GM12874 (cell line): Measurements from ENCODE around the gene CCDC9B.

Source experiments
- CTCF ChIP-seq: IDR thresholded peaks from 2 replicates; pipeline ENCODE4 v1.5.1; 2011; ENCODE audit warnings: low read depth, mild to moderate bottlenecking, control low read depth, low read length, moderate library complexity; ENCODE audit not compliant: insufficient read depth

Gene CCDC9B

DNA sequence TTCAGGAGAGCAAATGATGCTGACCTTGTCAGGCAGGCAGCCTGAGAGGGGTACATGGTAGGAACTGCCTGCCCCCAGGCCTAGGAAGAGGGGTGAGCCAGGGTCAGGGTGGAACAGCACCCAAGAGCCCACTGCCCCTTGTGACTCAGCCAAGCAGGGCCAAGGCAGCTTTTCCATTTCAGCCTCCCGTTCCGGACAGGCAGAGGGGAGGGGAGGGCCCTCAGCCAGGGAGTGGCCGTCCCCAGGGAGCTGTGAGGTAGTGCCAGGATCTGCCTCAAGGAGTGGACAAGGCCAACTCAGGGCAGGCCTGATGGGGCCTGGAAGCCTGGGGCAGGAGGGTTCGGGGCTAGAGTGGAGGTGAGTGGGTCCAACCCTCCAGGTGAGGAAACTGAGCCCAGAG lies 52.8 kb downstream of the CCDC9B start:
- no peak for TF ChIP-seq CTCF

DNA sequence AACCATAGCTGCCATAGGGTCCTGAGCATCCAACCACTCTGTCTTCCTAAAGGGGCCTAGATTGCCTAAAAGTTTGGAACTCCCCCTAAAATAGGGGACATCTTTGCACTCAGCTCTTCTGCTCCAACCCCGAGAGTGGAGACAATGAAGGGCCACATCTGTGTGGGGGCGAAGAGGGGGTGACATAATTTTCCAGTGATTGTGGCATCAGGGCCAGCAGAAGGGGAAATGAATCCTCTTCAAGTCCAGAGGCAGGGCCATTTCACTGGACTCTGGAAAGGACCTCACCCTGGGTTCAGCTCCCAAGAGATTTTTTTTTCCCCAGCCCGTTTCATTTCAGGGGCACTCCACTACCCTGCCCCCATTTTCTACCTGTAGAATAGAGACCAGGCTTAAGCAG lies 53.2 kb downstream of the CCDC9B start:
- TF ChIP-seq CTCF = no peak

- TF ChIP-seq CTCF = no peak
These were observed 53.9 kb downstream of the CCDC9B start for GRCh38 chr15:40286794-40287193.

GRCh38 chr15:40286061-40286532 lies 54.6 kb downstream of the CCDC9B start:
- no peak for TF ChIP-seq CTCF

DNA sequence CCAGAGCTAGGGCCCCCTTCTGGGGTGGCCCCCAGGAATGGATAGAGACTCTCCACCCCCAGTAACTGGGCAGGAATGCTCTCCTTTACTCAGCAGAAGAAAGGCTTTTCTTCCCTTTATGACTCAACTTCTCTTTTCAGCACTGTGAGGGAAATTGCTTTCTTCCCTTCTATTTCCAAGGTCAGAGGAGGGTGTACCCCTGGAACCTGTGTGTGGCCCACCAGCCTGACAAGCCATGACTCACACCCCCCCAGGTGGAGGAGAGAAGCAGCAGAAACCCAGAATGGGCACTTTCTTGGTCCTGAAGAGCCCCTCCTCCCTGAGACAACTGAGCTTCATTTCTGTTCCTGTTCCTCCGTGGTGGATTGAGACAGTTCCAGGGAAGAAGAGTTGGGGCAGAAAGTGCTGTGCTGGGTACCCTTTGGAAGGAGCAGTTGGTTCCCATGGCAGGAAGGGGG lies 55.2 kb downstream of the CCDC9B start:
- no peak for TF ChIP-seq CTCF

GRCh38 chr15:40285151-40285550 lies 55.6 kb downstream of the CCDC9B start:
- no peak for TF ChIP-seq CTCF

GRCh38 chr15:40283615-40284300 lies 57.0 kb downstream of the CCDC9B start:
- TF ChIP-seq CTCF = no peak
